ENCODE results near the gene ZNF76. TPM values are rescaled to one million over a fixed set of nuclear protein-coding genes. Genes with fewer than 3 reads are reported as not detected.

Gene ZNF76
- total and polyA plus RNA-seq, 2 donors (not counting 3 experiments of a cell fraction or from before 2014, with no cell fraction given) = 27.9 to 34.6 TPM

GRCh38 chr6:35310265-35310831 lies 50.8 kb downstream of the ZNF76 start:
- Histone ChIP-seq H3K9me3 (replicated peaks; ENCODE audit: control insufficient read depth, insufficient read depth, low read length) (no peaks in the 10 kb centered on the region), H3K27ac (ENCODE audit: insufficient read depth, low read depth, low read length) (no peak overlapping the region), H4K20me1 (replicated peaks; ENCODE audit: control insufficient read depth, extremely low read depth, insufficient read depth, low read length) (no peaks in the 10 kb centered on the region), H2AFZ (ENCODE audit: low read depth, low read length) (no peak overlapping the region), H3K4me1 (ENCODE audit: control insufficient read depth, extremely low read depth, insufficient read depth, low read length) (peaks cover 6% of the 10 kb centered on the region), H3K9ac (replicated peaks; ENCODE audit: extremely low read depth, insufficient read depth, low read length) (no peak overlapping the region), H3K4me2 (ENCODE audit: insufficient read depth, low read length) (no peak overlapping the region), H3K79me2 (ENCODE audit: control insufficient read depth, insufficient read depth, low read length) (no peaks in the 10 kb centered on the region), H3K9me1 (replicated peaks; ENCODE audit: control insufficient read depth, extremely low read depth, insufficient read depth, low read length) (no peaks in the 10 kb centered on the region), H3K36me3 (ENCODE audit: control insufficient read depth in 2 of 2, extremely low read depth in 1 of 2, insufficient read depth in 2 of 2, low read length in 2 of 2) (no peaks in the 10 kb centered on the region), H3K27me3 (ENCODE audit: control insufficient read depth in 2 of 2, insufficient read depth in 2 of 2, low read length in 2 of 2) (no peaks in the 10 kb centered on the region), H3K4me3 (replicated peaks in 1 of 3; ENCODE audit: insufficient read depth in 1 of 3, low read depth in 1 of 3, low read length in 3 of 3) (no peak overlapping the region)
- FAIRE-seq = no peak
- ChIA-PET POLR2A (interaction anchor here (0.6 kb wide), 1 partner anchor 198 kb away, joined by 3 read pairs; no protein-coding TSS in a partner anchor), CTCF (interaction anchor here (0.9 to 1.4 kb wide), 3 partner anchors 13 to 210 kb away, joined by 3 read pairs; no protein-coding TSS in a partner anchor)
- intact Hi-C loops (cut with micrococcal nuclease) = no loop called here
- DNase-seq (ENCODE audit: low read depth, low spot score) = no peak
- TF ChIP-seq POLR2AphosphoS5 (IDR thresholded peaks at IDR 0.05; ENCODE audit: insufficient read depth, low read depth, low read length) = no peak
- TF ChIP-seq POLR2A (IDR thresholded peaks at IDR 0.05; ENCODE audit: low read depth, low read length) = no peak
- no peak for TF ChIP-seq EZH2 (IDR thresholded peaks at IDR 0.05; ENCODE audit: borderline replicate concordance, low read depth, low read length, severe bottlenecking)
- TF ChIP-seq FOS (IDR thresholded peaks at IDR 0.05; ENCODE audit: borderline replicate concordance, insufficient read depth, low read length) = no peak
- TF ChIP-seq, protein P1, sequence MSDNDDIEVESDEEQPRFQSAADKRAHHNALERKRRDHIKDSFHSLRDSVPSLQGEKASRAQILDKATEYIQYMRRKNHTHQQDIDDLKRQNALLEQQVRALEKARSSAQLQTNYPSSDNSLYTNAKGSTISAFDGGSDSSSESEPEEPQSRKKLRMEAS (IDR thresholded peaks at IDR 0.05; ENCODE audit: insufficient read depth, insufficient read length) = no peak
- no peak for TF ChIP-seq GATA2 (IDR thresholded peaks at IDR 0.05; ENCODE audit: insufficient read depth, insufficient read length, low read depth, low read length)
- TF ChIP-seq, protein P2, sequence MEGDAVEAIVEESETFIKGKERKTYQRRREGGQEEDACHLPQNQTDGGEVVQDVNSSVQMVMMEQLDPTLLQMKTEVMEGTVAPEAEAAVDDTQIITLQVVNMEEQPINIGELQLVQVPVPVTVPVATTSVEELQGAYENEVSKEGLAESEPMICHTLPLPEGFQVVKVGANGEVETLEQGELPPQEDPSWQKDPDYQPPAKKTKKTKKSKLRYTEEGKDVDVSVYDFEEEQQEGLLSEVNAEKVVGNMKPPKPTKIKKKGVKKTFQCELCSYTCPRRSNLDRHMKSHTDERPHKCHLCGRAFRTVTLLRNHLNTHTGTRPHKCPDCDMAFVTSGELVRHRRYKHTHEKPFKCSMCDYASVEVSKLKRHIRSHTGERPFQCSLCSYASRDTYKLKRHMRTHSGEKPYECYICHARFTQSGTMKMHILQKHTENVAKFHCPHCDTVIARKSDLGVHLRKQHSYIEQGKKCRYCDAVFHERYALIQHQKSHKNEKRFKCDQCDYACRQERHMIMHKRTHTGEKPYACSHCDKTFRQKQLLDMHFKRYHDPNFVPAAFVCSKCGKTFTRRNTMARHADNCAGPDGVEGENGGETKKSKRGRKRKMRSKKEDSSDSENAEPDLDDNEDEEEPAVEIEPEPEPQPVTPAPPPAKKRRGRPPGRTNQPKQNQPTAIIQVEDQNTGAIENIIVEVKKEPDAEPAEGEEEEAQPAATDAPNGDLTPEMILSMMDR (IDR thresholded peaks at IDR 0.05; ENCODE audit: extremely low read depth in 1 of 2, insufficient read depth in 1 of 2, low read depth in 1 of 2, low read length in 2 of 2) = no peak
- TF ChIP-seq JUN (IDR thresholded peaks at IDR 0.05; ENCODE audit: borderline replicate concordance, insufficient read depth, insufficient read length, low read depth) = no peak
- TF ChIP-seq MYC (IDR thresholded peaks at IDR 0.05; ENCODE audit: low read depth, low read length) = no peak
- BruUV-seq (replicated peaks) = no TSS peak
- dilution Hi-C loops (cut with MboI; ENCODE audit: extremely low pct_ligation_motif_present, low sequenced_read_pairs) = no loop called here
